H7 (cell line): ENCODE measurements around the gene ITGA11. TPM values are rescaled to one million over a fixed set of nuclear protein-coding genes. Genes with fewer than 3 reads are reported as not detected.

Source experiments
- DNase-seq: peaks from one replicate; pipeline ENCODE4 v3.0.0; 2012
- H3K27me3 ChIP-seq: 2 replicates; pipeline ENCODE4 v1.6.0; 2011; ENCODE audit warnings: mild to moderate bottlenecking, low read length; ENCODE audit not compliant: control insufficient read depth, insufficient read depth
- H3K36me3 ChIP-seq: replicated peaks from 2 replicates; pipeline ENCODE4 v1.5.1; 2011; ENCODE audit warnings: low read length; ENCODE audit not compliant: control insufficient read depth, insufficient read depth
- H3K4me3 ChIP-seq: 2 replicates; pipeline ENCODE4 v1.5.1; 2011; ENCODE audit warnings: low read depth, mild to moderate bottlenecking, control low read depth, low read length, moderate library complexity; ENCODE audit not compliant: insufficient read depth
- total RNA-seq: library from RNA; depleted of rRNA; stranded (reverse); fragments of >200 nt; shearing (Covaris generic); gene quantifications from 2 replicates; pipeline ENCODE4 v1.2.3, GENCODE V29; 2014

ITGA11 gene
- total RNA-seq, 1 experiment from 2014 or later: 0.03 TPM

DNA sequence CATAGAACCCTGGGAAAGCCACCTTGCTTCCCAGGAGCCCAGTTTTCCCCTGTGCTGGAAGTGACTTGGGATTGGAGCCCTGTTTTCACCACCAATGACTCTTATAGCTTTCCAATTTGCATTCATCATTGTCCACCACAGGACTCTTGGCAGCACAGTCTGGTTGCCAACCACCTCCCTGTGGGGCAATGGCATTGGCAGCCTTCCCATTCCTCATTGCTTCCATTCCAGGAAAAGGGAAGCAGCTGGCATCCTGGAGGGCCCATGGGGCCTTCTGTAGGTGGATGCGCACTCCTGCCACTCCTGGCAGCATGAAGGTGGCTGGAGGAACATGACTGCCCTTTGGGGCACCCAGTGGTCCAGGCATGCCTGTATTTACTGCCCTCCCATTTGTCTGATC is 96.7 kb downstream of the ITGA11 start:
- no peak for DNase-seq
- Histone ChIP-seq H3K36me3 (no peaks in the 10 kb centered on the region), H3K4me3 (no peak overlapping the region), H3K27me3 (no peaks in the 10 kb centered on the region)

DNA sequence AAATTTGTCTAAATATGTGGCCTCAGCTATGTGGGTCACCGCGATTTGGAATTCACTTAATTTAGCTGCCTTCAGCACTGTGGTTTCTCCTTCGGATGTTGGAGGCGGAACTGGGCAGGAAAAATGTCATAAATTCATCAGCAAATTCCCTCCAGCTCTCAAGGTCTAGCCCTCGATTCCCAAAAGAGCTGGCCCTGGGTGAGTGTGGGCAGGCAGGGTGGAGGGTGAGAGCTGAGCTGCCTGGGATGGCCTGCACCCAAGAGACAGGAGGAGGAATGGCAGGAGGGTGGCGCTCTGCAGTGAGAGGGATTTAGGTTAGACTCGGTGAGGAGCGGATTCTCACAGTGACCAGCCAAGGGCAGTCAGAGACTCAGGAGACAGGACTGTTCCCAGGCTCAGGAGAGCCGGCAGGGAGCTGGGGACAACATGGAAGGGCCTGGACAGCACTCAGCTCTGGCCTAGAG is 97.3 kb downstream of the ITGA11 start:
- no peak for DNase-seq
- Histone ChIP-seq H3K36me3 (no peaks in the 10 kb centered on the region), H3K27me3 (no peaks in the 10 kb centered on the region), H3K4me3 (no peak overlapping the region)

DNA sequence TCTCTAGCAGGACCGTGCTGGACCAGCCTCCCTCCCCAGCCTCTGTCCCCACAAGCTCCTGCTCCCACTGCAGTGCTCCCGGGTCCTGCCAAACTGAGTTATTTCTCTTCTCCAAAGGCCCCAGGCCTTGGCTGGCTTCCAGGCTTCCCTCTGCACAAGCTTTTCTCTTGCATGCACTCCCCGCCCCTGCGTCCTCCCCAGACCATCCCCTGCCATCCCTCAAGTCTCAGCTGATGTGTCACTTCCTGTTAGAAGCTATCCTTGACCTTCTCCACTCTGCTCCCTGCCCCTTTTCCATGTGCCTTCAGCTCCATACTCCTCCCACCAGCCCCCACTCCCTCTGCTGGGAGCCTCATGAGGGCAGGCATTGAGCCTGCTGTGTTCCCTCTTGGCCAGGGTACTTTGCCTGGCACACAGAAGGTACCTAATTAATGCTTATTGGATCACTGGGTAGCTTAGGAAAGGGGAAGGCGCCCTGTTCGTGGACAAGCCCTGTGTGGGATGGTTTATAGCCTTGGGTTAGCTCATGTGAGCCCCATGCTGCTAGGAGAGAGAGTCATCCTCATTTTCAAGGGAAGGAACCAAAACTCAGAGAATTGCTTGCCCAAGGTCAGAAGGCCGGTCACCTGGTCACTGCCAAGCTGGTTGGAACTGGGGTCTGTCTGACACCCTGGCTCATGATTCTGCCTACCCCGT is 98.0 kb downstream of the ITGA11 start:
- no peaks in the 10 kb centered on the region for H3K27me3 ChIP-seq
- no peak for DNase-seq
- H3K36me3 ChIP-seq: no peaks in the 10 kb centered on the region
- H3K4me3 ChIP-seq: no peak overlapping the region

DNA sequence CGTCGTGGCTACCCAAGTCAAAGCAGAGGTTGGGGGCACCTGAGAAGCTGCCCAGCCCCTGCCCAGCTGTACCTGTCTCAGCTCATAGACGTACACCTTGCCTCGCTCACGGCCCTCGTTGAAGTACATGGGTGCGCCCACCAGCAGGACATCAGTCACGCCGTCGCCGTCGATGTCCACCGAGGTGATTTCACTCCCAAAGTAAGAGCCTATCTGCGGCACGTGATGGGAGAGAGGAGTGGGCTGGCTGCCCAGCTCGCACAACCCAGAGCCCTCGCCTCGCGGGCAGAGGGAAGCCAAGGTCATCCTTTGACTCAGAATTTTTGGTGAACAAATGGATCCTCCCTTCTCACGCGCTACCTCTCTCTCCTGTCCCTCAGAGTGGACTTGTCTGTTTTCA is 99.7 kb downstream of the ITGA11 start:
- H3K36me3 ChIP-seq: no peaks in the 10 kb centered on the region
- H3K27me3 ChIP-seq: no peaks in the 10 kb centered on the region
- H3K4me3 ChIP-seq: no peak overlapping the region
- DNase-seq: no peak

DNA sequence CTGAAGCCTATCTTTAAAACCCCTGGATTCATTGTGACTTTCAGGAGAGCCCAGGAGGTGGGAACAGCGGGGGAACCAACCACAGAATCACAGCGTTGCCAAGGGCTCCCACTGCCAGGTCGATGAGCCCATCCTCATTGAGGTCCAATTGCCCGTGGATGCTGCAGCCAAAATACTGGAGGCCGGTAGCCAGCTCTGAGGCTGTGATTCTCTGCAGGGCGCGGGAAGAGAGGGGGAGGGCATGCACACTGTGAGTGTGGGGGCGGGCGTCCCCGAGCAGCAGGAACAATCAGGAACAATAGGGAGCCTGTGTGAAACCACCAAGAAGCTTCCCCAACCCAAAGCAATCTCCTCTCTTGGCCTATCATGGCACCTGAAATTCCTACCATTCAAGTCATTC is 101.1 kb downstream of the ITGA11 start:
- Histone ChIP-seq H3K4me3 (no peak overlapping the region), H3K27me3 (no peaks in the 10 kb centered on the region; the same call in 1 of the 2 replicates), H3K36me3 (no peaks in the 10 kb centered on the region)
- peak; percentile 76 for DNase-seq

DNA sequence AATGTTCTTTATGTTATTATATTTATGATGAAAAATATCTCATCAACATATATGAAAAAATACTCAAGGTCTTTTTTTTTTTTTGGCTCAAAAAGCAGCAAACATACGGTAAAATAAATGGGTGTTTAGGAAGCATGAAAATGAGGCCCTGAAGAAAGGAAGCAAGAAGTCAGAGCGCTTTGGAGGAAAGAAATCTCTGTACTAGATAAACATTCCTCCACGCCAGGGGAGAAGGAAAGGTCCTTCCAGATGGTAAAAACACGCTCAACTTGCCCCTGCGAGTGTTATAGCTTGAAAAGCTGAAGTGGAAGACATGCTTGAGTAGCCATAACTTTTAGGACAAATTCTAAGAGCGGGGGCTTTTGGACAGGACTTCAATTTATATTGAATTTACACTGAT is 101.5 kb downstream of the ITGA11 start:
- H3K27me3 ChIP-seq: no peaks in the 10 kb centered on the region; the same call in 1 of the 2 replicates
- no peak overlapping the region for H3K4me3 ChIP-seq
- DNase-seq: no peak
- H3K36me3 ChIP-seq: no peaks in the 10 kb centered on the region

DNA sequence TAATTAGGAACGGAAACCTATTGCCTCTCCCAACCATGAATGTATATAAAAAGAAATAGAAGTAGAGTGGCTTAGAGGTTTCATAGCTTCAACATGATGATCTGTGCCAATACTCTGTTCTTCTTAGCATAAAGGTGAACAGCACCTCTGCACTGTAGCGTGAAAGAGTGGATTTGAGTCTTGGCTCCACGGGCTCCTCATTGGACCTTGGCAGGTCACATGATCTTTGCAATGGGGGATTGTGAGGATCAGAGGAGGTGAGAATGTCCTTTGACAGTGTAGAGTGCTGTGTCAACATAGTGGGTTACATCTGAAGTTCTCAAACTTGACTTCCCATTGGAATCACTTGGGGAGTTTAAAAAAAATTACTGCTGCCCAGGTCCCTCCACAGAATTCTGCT is 103.0 kb downstream of the ITGA11 start:
- Histone ChIP-seq H3K36me3 (no peaks in the 10 kb centered on the region), H3K4me3 (no peak overlapping the region), H3K27me3 (no peaks in the 10 kb centered on the region; the same call in 1 of the 2 replicates)
- DNase-seq: no peak

DNA sequence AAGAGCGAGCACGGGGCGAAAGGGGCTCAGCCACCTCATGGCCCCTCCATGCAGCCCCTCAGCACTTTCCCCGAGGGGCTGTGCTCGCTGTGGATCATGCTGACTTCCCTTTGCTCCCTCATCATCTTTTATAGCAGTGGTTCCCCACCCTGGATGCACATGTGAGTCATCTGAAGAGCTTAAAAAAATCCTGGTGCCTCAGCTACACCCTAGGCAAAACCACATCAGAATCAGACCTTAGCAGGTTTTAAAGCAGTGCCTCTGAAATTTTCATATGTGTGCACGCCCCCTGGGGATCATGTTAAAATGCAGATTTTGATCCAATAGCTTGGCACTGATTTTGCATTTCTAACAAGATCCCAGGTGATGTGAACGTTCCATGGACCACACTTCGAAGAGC is 103.5 kb downstream of the ITGA11 start:
- Histone ChIP-seq H3K27me3 (no peaks in the 10 kb centered on the region; the same call in 1 of the 2 replicates), H3K4me3 (no peak overlapping the region), H3K36me3 (no peaks in the 10 kb centered on the region)
- DNase-seq: no peak

DNA sequence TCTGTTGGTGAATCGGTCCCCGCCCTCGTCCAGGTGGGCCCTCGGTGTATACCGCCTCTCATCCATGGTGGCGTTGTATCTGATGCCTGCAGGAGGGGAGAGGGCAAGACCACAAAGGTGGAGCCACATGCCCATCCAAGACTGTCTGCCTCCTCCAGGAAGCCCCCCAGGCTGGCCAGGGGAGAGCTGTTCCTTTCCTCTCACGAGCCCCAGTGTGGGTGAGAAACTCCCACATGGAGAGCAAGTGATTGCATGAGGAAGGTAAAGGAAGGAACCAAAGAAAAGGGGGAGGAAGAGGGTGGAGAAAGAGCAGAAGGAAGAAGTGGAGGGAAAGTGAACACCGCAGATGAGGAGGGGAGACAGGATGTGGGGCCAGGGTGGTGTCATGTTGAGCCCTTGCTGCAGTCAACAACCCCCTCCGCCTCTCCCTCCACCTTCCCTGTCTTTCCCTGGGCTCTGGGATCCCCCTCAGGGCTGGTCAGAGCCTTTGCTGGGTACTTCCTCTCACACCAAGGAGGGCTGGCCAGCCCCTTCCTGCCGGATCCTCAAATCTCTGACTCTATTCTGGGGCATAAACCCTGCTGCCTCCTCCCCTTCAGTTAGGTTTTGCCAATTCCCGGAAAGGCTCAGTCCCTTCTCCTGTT is 105.1 kb downstream of the ITGA11 start:
- H3K36me3 ChIP-seq: no peaks in the 10 kb centered on the region
- no peak for DNase-seq
- H3K4me3 ChIP-seq: no peak overlapping the region
- H3K27me3 ChIP-seq: no peaks in the 10 kb centered on the region; the same call in 1 of the 2 replicates

DNA sequence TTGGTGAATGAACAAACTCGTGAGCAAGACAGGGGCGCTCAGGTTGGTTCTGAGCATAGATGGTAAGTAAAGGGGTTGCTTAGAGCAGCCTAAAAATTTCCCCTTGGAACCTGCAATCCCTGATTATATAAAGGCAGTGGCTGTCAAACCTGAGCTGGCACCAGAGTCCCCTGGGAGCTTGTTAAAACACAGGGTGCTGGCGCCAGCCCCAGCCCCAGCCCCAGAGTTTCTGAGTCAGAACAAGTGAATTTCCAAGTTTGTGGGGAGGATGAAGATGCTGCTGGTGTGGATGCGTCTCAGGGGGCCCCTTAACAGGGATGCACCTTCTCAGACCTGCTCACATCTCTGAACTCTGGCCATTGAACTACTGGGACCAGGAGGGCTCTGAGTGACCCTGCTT is 106.2 kb downstream of the ITGA11 start:
- Histone ChIP-seq H3K27me3 (no peaks in the 10 kb centered on the region; the same call in 1 of the 2 replicates), H3K4me3 (no peak overlapping the region), H3K36me3 (no peaks in the 10 kb centered on the region)
- DNase-seq: no peak

DNA sequence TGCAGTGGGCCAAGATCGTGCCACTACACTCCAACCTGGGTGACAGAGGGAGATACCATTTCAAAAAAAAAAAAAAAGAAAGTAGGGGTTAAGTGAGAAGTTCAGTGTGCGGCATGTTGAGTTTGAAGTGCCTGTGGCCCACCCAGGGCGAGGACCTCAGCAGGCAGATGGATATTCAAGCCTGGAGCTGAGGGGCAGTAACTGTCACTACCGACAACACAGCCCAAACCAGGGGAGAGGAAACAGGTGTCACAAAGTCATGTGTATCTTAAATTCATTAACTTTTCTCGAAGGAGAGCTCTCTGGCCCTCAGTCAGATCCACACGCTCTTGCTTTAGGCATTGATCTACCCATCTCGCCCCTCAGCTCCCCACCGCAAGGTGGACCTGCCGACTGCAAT is 109.2 kb downstream of the ITGA11 start:
- H3K27me3 ChIP-seq: no peaks in the 10 kb centered on the region; the same call in 1 of the 2 replicates
- H3K4me3 ChIP-seq: no peak overlapping the region
- no peak for DNase-seq
- H3K36me3 ChIP-seq: no peaks in the 10 kb centered on the region

DNA sequence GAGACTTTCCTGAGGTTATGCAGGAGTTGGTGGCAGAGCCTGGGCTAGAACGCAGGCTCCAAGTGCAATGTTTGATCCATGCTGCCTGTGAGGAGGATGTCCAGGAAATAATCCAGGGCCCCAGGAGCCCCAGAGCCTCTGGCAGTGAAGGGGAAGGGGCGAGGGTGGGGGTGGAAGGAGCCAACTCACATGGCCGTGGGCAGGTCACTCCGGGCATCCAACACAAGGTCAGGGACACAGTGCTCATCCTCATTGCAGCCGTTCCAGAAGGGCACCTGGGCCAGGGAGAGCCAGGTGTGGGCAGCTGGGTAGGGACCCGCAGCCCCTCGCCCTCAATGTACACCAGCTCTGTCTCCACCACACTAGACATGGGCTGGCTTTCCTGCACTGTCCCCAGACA is 110.7 kb downstream of the ITGA11 start:
- Histone ChIP-seq H3K27me3 (no peaks in the 10 kb centered on the region), H3K4me3 (no peak overlapping the region), H3K36me3 (no peaks in the 10 kb centered on the region)
- DNase-seq: no peak

DNA sequence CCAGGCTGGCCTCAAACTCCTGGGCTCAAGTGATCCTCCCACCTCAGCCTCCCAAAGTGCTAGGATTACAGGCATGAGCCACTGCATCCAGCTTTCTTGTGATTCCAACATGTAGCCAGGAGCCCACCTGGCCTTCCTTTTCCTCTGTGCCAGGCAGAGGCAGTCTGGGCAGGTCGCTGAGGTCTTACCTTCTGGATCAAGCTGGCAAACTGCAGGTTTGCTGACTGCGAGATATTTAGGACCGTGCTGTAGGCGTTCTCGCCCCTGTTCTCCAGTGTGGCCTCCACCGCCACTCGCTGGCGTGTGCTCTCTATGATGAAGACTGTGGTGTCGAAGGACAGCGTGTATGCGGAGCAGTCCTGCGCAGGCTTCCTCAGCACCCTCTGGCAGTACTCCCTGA is 112.0 kb downstream of the ITGA11 start:
- DNase-seq: no peak
- no peak overlapping the region for H3K4me3 ChIP-seq
- H3K36me3 ChIP-seq: no peaks in the 10 kb centered on the region

DNA sequence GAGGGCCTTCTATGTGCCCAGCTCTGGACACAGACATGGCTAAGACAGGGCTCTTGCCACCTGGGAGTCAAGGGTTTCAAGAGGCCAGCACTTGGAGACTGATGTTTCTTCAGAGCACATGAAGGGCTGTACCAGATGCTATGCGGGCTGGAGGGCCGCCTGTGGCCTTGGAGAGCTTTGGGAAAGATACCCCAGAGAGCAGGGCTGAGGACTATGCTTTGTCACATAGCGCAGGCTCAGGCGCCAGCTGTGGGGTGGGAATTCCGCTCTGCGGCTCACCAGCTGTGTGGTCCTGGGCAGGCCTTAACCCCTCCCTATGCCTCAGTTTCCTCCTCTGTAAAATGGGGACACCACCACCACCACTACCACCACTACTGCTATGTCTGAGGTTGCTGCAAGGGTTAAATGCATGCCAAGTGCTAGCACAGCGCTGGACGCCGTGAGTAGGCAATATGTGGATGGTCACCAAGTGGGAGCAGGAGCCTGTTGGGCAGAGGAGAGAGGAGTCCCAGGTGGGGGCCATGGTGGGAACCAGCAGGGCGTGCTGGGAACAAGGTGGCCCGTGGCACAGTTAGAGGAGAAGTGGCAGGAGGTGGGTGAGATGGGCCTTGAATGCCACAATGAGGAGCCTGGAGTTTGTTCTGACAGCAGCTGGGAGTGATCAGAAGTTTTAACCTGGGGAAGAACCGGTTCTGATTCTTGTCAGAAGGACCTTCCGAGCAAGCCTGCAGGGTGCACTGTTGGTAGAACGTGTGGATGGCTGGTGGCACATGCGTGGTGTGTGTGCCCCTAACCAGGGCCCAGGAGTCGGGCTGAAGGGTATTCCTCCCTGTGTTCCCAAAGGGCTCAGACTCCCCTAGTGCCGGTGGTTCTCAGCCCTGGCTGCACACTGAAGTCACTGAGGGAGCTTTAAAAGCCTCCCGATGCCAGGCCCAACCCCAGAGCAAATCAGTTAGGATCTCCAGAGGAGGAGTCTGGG is 112.7 kb downstream of the ITGA11 start:
- Histone ChIP-seq H3K27me3 (no peaks in the 10 kb centered on the region), H3K4me3 (no peak overlapping the region), H3K36me3 (no peaks in the 10 kb centered on the region)
- no peak for DNase-seq

More for the DNA sequence above, 112.0 kb downstream of the ITGA11 start:
- no peaks in the 10 kb centered on the region for H3K27me3 ChIP-seq
